ENCODE measurements around the gene MAP2K4. TPM values are rescaled to one million over a fixed set of nuclear protein-coding genes. Genes with fewer than 3 reads are reported as not detected.

MAP2K4 gene
- total and polyA plus RNA-seq, 2 of the 8 experiments (the other 6 are each of a cell fraction or from before 2014, with no cell fraction given), result 14.2 to 37.3 TPM

DNA sequence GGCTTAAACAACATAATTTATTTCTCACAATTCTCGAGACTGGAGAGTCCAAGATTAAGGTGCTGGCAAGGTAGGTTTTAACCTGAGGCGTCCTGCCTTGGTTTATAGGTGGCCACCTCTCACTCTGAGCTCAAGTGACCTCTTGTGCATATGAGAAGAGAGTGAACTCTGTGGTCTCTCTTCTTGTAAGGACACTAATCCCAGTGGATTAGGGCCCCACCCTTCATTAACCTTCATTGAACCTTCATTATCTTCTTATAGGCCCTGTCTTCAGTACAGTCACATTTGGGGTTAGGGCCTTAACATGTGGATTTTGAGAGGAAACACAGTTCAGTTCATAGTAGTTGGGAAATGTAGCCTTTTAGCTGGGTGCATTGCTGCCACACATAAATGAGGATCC is 57.1 kb downstream of the MAP2K4 start:
- H2BK120ac ChIP-seq (replicated peaks; ENCODE audit: low read depth, low read length), result no peak overlapping the region
- no peaks in the 10 kb centered on the region; a peak in 1 of 8 replicates for H3K36me3 ChIP-seq (ENCODE audit: control insufficient read depth in 2 of 4, insufficient read depth in 4 of 4, low read length in 3 of 4)
- CTCF ChIA-PET (ENCODE audit: partially characterized antibody), result no interaction called here

More for the DNA sequence above, 57.1 kb downstream of the MAP2K4 start:
- POLR2A ChIA-PET (ENCODE audit: partially characterized antibody), result interaction anchor here (0.8 kb wide), 1 partner anchor 50 kb away, joined by 3 read pairs; no protein-coding TSS in a partner anchor
- Histone ChIP-seq H3K4me3 (ENCODE audit: extremely low read depth in 1 of 4, insufficient read depth in 2 of 4, low read depth in 3 of 4, low read length in 4 of 4) (no peak overlapping the region), H3K18ac (ENCODE audit: extremely low read depth, low read length) (no peak overlapping the region), H3K27ac (ENCODE audit: low read depth, low read length) (no peak overlapping the region), H3K79me2 (ENCODE audit: control insufficient read depth in 1 of 2, insufficient read depth in 2 of 2, low read length in 2 of 2) (peaks cover 0 to 23% of the 10 kb centered on the region in 2 experiments; a peak in 1 of 4 replicates), H3K79me1 (ENCODE audit: low read depth, low read length) (no peaks in the 10 kb centered on the region; the same call in 1 of the 2 replicates), H4K20me1 (replicated peaks in 1 of 2; ENCODE audit: control insufficient read depth in 1 of 2, insufficient read depth in 2 of 2, low read length in 2 of 2) (peaks cover 0 to 3% of the 10 kb centered on the region in 2 experiments), H3K23ac (ENCODE audit: insufficient read length) (no peak overlapping the region), H3K56ac (replicated peaks; ENCODE audit: insufficient read length, low read depth, low read length) (no peak overlapping the region), H3K4ac (replicated peaks; ENCODE audit: insufficient read length, low read depth, low read length) (no peak overlapping the region), H2BK12ac (ENCODE audit: low read depth, low read length) (no peak overlapping the region), H2BK5ac (ENCODE audit: low read depth, low read length) (no peak overlapping the region), H3K14ac (ENCODE audit: insufficient read length) (no peak overlapping the region), H2AK5ac (ENCODE audit: low read depth, low read length) (no peak overlapping the region), H3K9me3 (ENCODE audit: insufficient read depth in 2 of 2, low read depth in 1 of 2, low read length in 1 of 2) (no peaks in the 10 kb centered on the region), H3K27me3 (replicated peaks in 1 of 4; ENCODE audit: control insufficient read depth in 3 of 4, extremely low read depth in 1 of 4, insufficient read depth in 3 of 4, low read length in 3 of 4) (no peaks in the 10 kb centered on the region), H2BK20ac (ENCODE audit: low read length) (no peak overlapping the region), H4K91ac (replicated peaks; ENCODE audit: insufficient read length, low read length) (no peak overlapping the region), H4K8ac (ENCODE audit: extremely low read depth, insufficient read depth, low read length) (no peak overlapping the region), H3K4me1 (replicated peaks in 1 of 4; ENCODE audit: control insufficient read depth in 3 of 4, insufficient read depth in 4 of 4, low read length in 3 of 4) (no peaks in the 10 kb centered on the region), H4K5ac (ENCODE audit: insufficient read length, low read depth, low read length) (no peak overlapping the region), H3K23me2 (ENCODE audit: low read depth, low read length) (no peaks in the 10 kb centered on the region), H3K4me2 (ENCODE audit: insufficient read depth in 1 of 2, low read depth in 2 of 2, low read length in 2 of 2) (no peak overlapping the region), H2AFZ (ENCODE audit: low read length) (no peak overlapping the region), H2BK15ac (ENCODE audit: low read length) (no peak overlapping the region), H3K9ac (replicated peaks in 1 of 4; ENCODE audit: extremely low read depth in 1 of 4, low read depth in 3 of 4, low read length in 3 of 4) (no peak overlapping the region)
- FAIRE-seq (no peak), DNase-seq (ENCODE audit: low read depth in 1 of 2, low spot score in 2 of 2) (no peak)
- 84% methylated on average over 2 of the region's 2 CpGs; no CpG with 5 or more reads in 1 of the 2 experiments for WGBS, 2 experiments (ENCODE audit: extremely low coverage in 1 of 2, insufficient coverage in 1 of 2, insufficient read length in 1 of 2, insufficient replicate concordance in 2 of 2, low coverage in 1 of 2, low lambda C conversion rate in 2 of 2, missing lambda C conversion rate in 1 of 2)
- no peak for TF ChIP-seq ATF3 (IDR thresholded peaks at IDR 0.05; ENCODE audit: insufficient read depth, low read depth, low read length)
- no peak for TF ChIP-seq MAFK (IDR thresholded peaks at IDR 0.05; ENCODE audit: low read depth, low read length)
- no peak for TF ChIP-seq KDM4A (IDR thresholded peaks at IDR 0.05; ENCODE audit: low read depth, low read length, severe bottlenecking)
- TF ChIP-seq TBP (IDR thresholded peaks at IDR 0.05; ENCODE audit: low read depth, low read length), result no peak
- no peak for TF ChIP-seq PHF8 (conservative IDR thresholded peaks at IDR 0.05; ENCODE audit: low read depth, low read length)
- no peak for TF ChIP-seq EZH2 (IDR thresholded peaks at IDR 0.05; ENCODE audit: low read depth, low read length, severe bottlenecking)
- no peak for TF ChIP-seq EP300 (IDR thresholded peaks at IDR 0.05; ENCODE audit: borderline replicate concordance in 1 of 2, low read depth in 2 of 2, low read length in 2 of 2)
- no peak for TF ChIP-seq SIN3A (conservative IDR thresholded peaks at IDR 0.05 in 1 of 2, IDR thresholded peaks at IDR 0.05 in 1 of 2; ENCODE audit: low read depth in 1 of 2, low read length in 2 of 2)
- TF ChIP-seq SUZ12 (IDR thresholded peaks at IDR 0.05; ENCODE audit: low read length), result no peak
